Gastrocnemius medialis (tissue), 4 donors: Measurements from ENCODE around the gene JOSD2. TPM values are rescaled to one million over a fixed set of nuclear protein-coding genes. Genes with fewer than 3 reads are reported as not detected.

ENCODE experiments used
- ATAC-seq, 2 donors: fragments of 150-250 bp; one replicate each; pipeline ENCODE4 v1.9.1; 2016
- DNase-seq, 2 donors: peaks; one replicate each; pipeline ENCODE4 v3.0.0-alpha.2; 2019
- H3K27ac ChIP-seq, 4 donors: fragments of 200-600 bp; sonication (generic); 1 replicate in 1 of 4; 2 replicates in 3 of 4; pipeline ENCODE4 v1.5.1; 2016 to 2018; ENCODE audit warnings: mild to moderate bottlenecking in 2 of 4, moderate library complexity in 1 of 4
- H3K27me3 ChIP-seq, 3 donors: fragments of 200-600 bp; sonication (generic) in 2 of 3; 1 replicate in 1 of 3; 2 replicates in 2 of 3; pipeline versions ENCODE4 v1.5.1 to v1.6.0; 2016 to 2019; ENCODE audit warnings: mild to moderate bottlenecking in 1 of 3, moderate library complexity in 1 of 3
- H3K36me3 ChIP-seq, 2 donors: fragments of 200-600 bp; sonication (generic) in 1 of 2; one replicate each; pipeline ENCODE4 v1.5.1; 2017 to 2018
- H3K4me1 ChIP-seq, 2 donors: fragments of 200-600 bp; sonication (generic) in 1 of 2; one replicate each; pipeline ENCODE4 v1.5.1; 2016 to 2017; ENCODE audit warnings: mild to moderate bottlenecking in 2 of 2
- H3K4me3 ChIP-seq, 4 donors: fragments of 200-600 bp; sonication (generic) in 3 of 4; 1 replicate in 1 of 4; 2 replicates in 3 of 4; pipeline ENCODE4 v1.5.1; 2016 to 2019; ENCODE audit warnings: mild to moderate bottlenecking in 2 of 4
- H3K9me3 ChIP-seq, 3 donors: fragments of 200-600 bp; sonication (generic) in 2 of 3; 1 replicate in 1 of 3; 2 replicates in 2 of 3; pipeline ENCODE4 v1.5.1; 2016 to 2019
- CTCF ChIP-seq, 5 experiments: fragments of 450-650 bp in 3 of 5; fragments of 200-600 bp in 2 of 5; sonication (generic) in 2 of 5; IDR thresholded peaks in 4 of 5; conservative IDR thresholded peaks in 1 of 5; 1 replicate in 4 of 5; 2 replicates in 1 of 5; pipeline ENCODE4 v1.5.1; 2016 to 2019; ENCODE audit warnings: antibody characterized with exemption in 5 of 5, mild to moderate bottlenecking in 3 of 5, moderate library complexity in 3 of 5
- POLR2A ChIP-seq, 2 donors: fragments of 450-650 bp; IDR thresholded peaks; one replicate each; pipeline ENCODE4 v1.6.1; 2017; ENCODE audit warnings: antibody characterized with exemption in 2 of 2, mild to moderate bottlenecking in 2 of 2, moderate library complexity in 2 of 2
- in situ Hi-C, 4 donors: fragments of 200-750 bp; cut with MboI; loops; one replicate each; pipeline versions ENCODE4 v1.15.0 to v1.8.0; 2017; ENCODE audit warnings: low sequenced_read_pairs in 4 of 4
- intact Hi-C: fragments of 100-400 bp; cut with DNase I; formaldehyde crosslinking; loops from one replicate; pipeline ENCODE4 v1.15.1; 2023; ENCODE audit warnings: low total_unique reads
- total RNA-seq, 4 donors: library from RNA; depleted of rRNA; stranded (reverse); fragments of >200 nt; gene quantifications; one replicate each; pipeline versions ENCODE4 v1.1.0 to v1.2.3, GENCODE V29; 2016

JOSD2 gene
- total RNA-seq, 4 donors from 2014 or later: 22.1 to 36.9 (median 27.8) TPM

- intact Hi-C loops (no loop called here), in situ Hi-C loops (no loop called here)
- TF ChIP-seq CTCF (IDR thresholded peaks at IDR 0.05 in 4 of 5, conservative IDR thresholded peaks at IDR 0.05 in 1 of 5) (no peak), POLR2A (IDR thresholded peaks at IDR 0.05) (no peak)
- Histone ChIP-seq H3K27ac (no peak overlapping the region), H3K4me1 (peaks cover 7 to 13% of the 10 kb centered on the region in 2 donors), H3K27me3 (no peaks in the 10 kb centered on the region), H3K9me3 (no peaks in the 10 kb centered on the region), H3K36me3 (peaks cover 0 to 9% of the 10 kb centered on the region in 2 donors), H3K4me3 (no peak overlapping the region)
- ATAC-seq: no peak
- no peak for DNase-seq
Measured at GRCh38 chr19:50509366-50509765, 1.6 kb downstream of the JOSD2 start.

DNA sequence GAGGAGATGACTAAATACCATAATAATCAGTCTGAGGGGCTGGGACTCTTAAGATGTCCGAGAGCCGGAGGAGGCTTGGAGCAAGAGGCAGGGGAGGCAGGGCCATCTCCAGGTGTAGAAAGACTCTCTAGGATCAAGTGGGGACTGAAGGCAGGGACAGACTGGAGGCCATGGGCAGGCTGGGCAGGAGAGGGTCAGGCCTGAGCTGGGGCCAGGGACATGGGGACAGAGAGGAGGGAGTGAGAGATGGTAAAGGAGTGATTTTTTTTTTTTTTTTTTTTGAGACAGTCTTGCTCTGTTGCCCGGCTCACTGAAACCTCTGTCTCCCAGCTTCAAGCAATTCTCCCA is 2.2 kb downstream of the JOSD2 start:
- no peaks in the 10 kb centered on the region for H3K9me3 ChIP-seq
- in situ Hi-C loops: no loop called here
- no peaks in the 10 kb centered on the region for H3K27me3 ChIP-seq
- H3K27ac ChIP-seq: no peak overlapping the region
- ATAC-seq (no peak), DNase-seq (no peak)
- intact Hi-C loops: no loop called here
- peaks cover 0 to 9% of the 10 kb centered on the region in 2 donors for H3K36me3 ChIP-seq
- TF ChIP-seq CTCF (IDR thresholded peaks at IDR 0.05 in 4 of 5, conservative IDR thresholded peaks at IDR 0.05 in 1 of 5): no peak
- no peak for TF ChIP-seq POLR2A (IDR thresholded peaks at IDR 0.05)
- H3K4me3 ChIP-seq: no peak overlapping the region
- H3K4me1 ChIP-seq: peaks cover 7 to 13% of the 10 kb centered on the region in 2 donors

DNA sequence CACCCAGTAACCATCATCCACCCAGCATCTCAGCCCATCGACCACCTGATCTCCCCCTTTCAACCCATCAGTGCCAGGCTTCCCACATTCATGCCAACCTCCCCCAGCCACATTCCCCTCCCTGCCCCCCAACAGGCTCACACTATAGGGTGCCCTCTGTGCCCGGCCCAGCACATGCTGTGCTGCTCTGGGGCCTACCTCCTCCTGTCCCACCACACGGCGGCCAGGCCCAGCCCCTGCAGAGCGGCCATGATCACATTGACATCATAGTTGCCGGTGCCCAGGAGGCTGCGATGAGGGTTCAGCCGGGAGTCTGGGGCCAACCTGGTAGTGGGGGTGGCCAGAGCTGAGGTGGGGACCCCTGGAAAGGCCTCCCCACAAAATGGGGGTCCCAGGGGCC is 3.6 kb downstream of the JOSD2 start:
- TF ChIP-seq POLR2A (IDR thresholded peaks at IDR 0.05): no peak
- no peak for TF ChIP-seq CTCF (IDR thresholded peaks at IDR 0.05 in 4 of 5, conservative IDR thresholded peaks at IDR 0.05 in 1 of 5)
- Histone ChIP-seq H3K36me3 (peaks cover 0 to 9% of the 10 kb centered on the region in 2 donors), H3K4me1 (peaks cover 7 to 13% of the 10 kb centered on the region in 2 donors), H3K4me3 (no peak overlapping the region), H3K27me3 (no peaks in the 10 kb centered on the region), H3K9me3 (no peaks in the 10 kb centered on the region), H3K27ac (no peak overlapping the region)
- in situ Hi-C loops: no loop called here
- intact Hi-C loops: no loop called here
- ATAC-seq (no peak), DNase-seq (no peak)

GRCh38 chr19:50506700-50507099 is 4.3 kb downstream of the JOSD2 start:
- H3K27me3 ChIP-seq: no peaks in the 10 kb centered on the region

More at GRCh38 chr19:50506700-50507099, 4.3 kb downstream of the JOSD2 start:
- Histone ChIP-seq H3K36me3 (peaks cover 0 to 9% of the 10 kb centered on the region in 2 donors), H3K4me1 (peaks cover 11 to 18% of the 10 kb centered on the region in 2 donors), H3K9me3 (no peaks in the 10 kb centered on the region), H3K27ac (no peak overlapping the region), H3K4me3 (no peak overlapping the region)
- ATAC-seq: no peak
- DNase-seq: no peak
- in situ Hi-C loops: no loop called here
- intact Hi-C loops: no loop called here
- no peak for TF ChIP-seq CTCF (IDR thresholded peaks at IDR 0.05 in 4 of 5, conservative IDR thresholded peaks at IDR 0.05 in 1 of 5)
- no peak for TF ChIP-seq POLR2A (IDR thresholded peaks at IDR 0.05)
